ENCODE data around the gene HOXB7. TPM values are rescaled to one million over a fixed set of nuclear protein-coding genes. Genes with fewer than 3 reads are reported as not detected.

HOXB7 gene
- total and polyA plus RNA-seq, 2 donors = 0.09 to 1.0 TPM

GRCh38 chr17:48625495-48626244 is 14.9 kb upstream of the HOXB7 start:
- H3K36me3 ChIP-seq (ENCODE audit: control insufficient read depth in 2 of 2, insufficient read depth in 2 of 2, low read length in 1 of 2) = no peaks in the 10 kb centered on the region
- no peak for DNase-seq (ENCODE audit: low read depth in 6 of 9, low spot score in 9 of 9)
- H3K27me3 ChIP-seq (ENCODE audit: control insufficient read depth in 2 of 2, insufficient read depth in 1 of 2, low read length in 1 of 2) = peaks cover 82 to 100% of the 10 kb centered on the region in 2 donors
- H3K27ac ChIP-seq (ENCODE audit: low read depth in 1 of 2, low read length in 1 of 2) = no peak overlapping the region
- peak overlapping the region in 1 of 2 donors; percentile 22 for H3K4me3 ChIP-seq (ENCODE audit: low read length in 2 of 2)
- WGBS = under 1% methylated on average over 69 of the region's 69 CpGs
- H3K9me3 ChIP-seq (ENCODE audit: control insufficient read depth in 2 of 2, insufficient read depth in 1 of 2, low read length in 1 of 2) = peaks cover 0 to 9% of the 10 kb centered on the region in 2 donors
- H3K4me1 ChIP-seq (ENCODE audit: control insufficient read depth in 2 of 2, insufficient read depth in 2 of 2, low read length in 2 of 2) = peaks cover 0 to 11% of the 10 kb centered on the region in 2 donors

- no peak for DNase-seq (ENCODE audit: low read depth in 6 of 9, low spot score in 9 of 9)
- 2% methylated on average over 66 of the region's 66 CpGs for WGBS
- no peaks in the 10 kb centered on the region for H3K36me3 ChIP-seq (ENCODE audit: control insufficient read depth in 2 of 2, insufficient read depth in 2 of 2, low read length in 1 of 2)
- H3K27ac ChIP-seq (ENCODE audit: low read depth in 1 of 2, low read length in 1 of 2) = no peak overlapping the region
- H3K27me3 ChIP-seq (ENCODE audit: control insufficient read depth in 2 of 2, insufficient read depth in 1 of 2, low read length in 1 of 2) = peaks cover 82 to 100% of the 10 kb centered on the region in 2 donors
- peaks cover 0 to 11% of the 10 kb centered on the region in 2 donors for H3K4me1 ChIP-seq (ENCODE audit: control insufficient read depth in 2 of 2, insufficient read depth in 2 of 2, low read length in 2 of 2)
- peaks cover 0 to 14% of the 10 kb centered on the region in 2 donors for H3K9me3 ChIP-seq (ENCODE audit: control insufficient read depth in 2 of 2, insufficient read depth in 1 of 2, low read length in 1 of 2)
- H3K4me3 ChIP-seq (ENCODE audit: low read length in 2 of 2) = peak overlapping the region in 1 of 2 donors; percentile 13
Observed at GRCh38 chr17:48624544-48625494, 14.0 kb upstream of the HOXB7 start.

GRCh38 chr17:48624118-48624517 is 13.3 kb upstream of the HOXB7 start:
- peaks cover 0 to 17% of the 10 kb centered on the region in 2 donors for H3K9me3 ChIP-seq (ENCODE audit: control insufficient read depth in 2 of 2, insufficient read depth in 1 of 2, low read length in 1 of 2)
- no peak for DNase-seq (ENCODE audit: low read depth in 6 of 9, low spot score in 9 of 9)
- peaks cover 0 to 15% of the 10 kb centered on the region in 2 donors for H3K4me1 ChIP-seq (ENCODE audit: control insufficient read depth in 2 of 2, insufficient read depth in 2 of 2, low read length in 2 of 2)
- H3K4me3 ChIP-seq (ENCODE audit: low read length in 2 of 2) = no peak overlapping the region
- H3K27me3 ChIP-seq (ENCODE audit: control insufficient read depth in 2 of 2, insufficient read depth in 1 of 2, low read length in 1 of 2) = peaks cover 86 to 100% of the 10 kb centered on the region in 2 donors
- H3K27ac ChIP-seq (ENCODE audit: low read depth in 1 of 2, low read length in 1 of 2) = no peak overlapping the region
- H3K36me3 ChIP-seq (ENCODE audit: control insufficient read depth in 2 of 2, insufficient read depth in 2 of 2, low read length in 1 of 2) = no peaks in the 10 kb centered on the region
- 71% methylated on average over 5 of the region's 5 CpGs for WGBS

- H3K4me3 ChIP-seq (ENCODE audit: low read length in 2 of 2) = no peak overlapping the region
- 80% methylated on average over 4 of the region's 4 CpGs for WGBS
- no peak for DNase-seq (ENCODE audit: low read depth in 6 of 9, low spot score in 9 of 9)
- H3K4me1 ChIP-seq (ENCODE audit: control insufficient read depth in 2 of 2, insufficient read depth in 2 of 2, low read length in 2 of 2) = peaks cover 0 to 20% of the 10 kb centered on the region in 2 donors
- H3K27ac ChIP-seq (ENCODE audit: low read depth in 1 of 2, low read length in 1 of 2) = no peak overlapping the region
- peaks cover 91 to 100% of the 10 kb centered on the region in 2 donors for H3K27me3 ChIP-seq (ENCODE audit: control insufficient read depth in 2 of 2, insufficient read depth in 1 of 2, low read length in 1 of 2)
- peaks cover 0 to 17% of the 10 kb centered on the region in 2 donors for H3K9me3 ChIP-seq (ENCODE audit: control insufficient read depth in 2 of 2, insufficient read depth in 1 of 2, low read length in 1 of 2)
- no peaks in the 10 kb centered on the region for H3K36me3 ChIP-seq (ENCODE audit: control insufficient read depth in 2 of 2, insufficient read depth in 2 of 2, low read length in 1 of 2)
Observed at GRCh38 chr17:48623583-48623982, 12.8 kb upstream of the HOXB7 start.

- peaks cover 0 to 21% of the 10 kb centered on the region in 2 donors for H3K9me3 ChIP-seq (ENCODE audit: control insufficient read depth in 2 of 2, insufficient read depth in 1 of 2, low read length in 1 of 2)
- DNase-seq (ENCODE audit: low read depth in 6 of 9, low spot score in 9 of 9) = no peak
- H3K27ac ChIP-seq (ENCODE audit: low read depth in 1 of 2, low read length in 1 of 2) = no peak overlapping the region
- H3K4me3 ChIP-seq (ENCODE audit: low read length in 2 of 2) = no peak overlapping the region
- no peaks in the 10 kb centered on the region for H3K36me3 ChIP-seq (ENCODE audit: control insufficient read depth in 2 of 2, insufficient read depth in 2 of 2, low read length in 1 of 2)
- peaks cover 0 to 22% of the 10 kb centered on the region in 2 donors for H3K4me1 ChIP-seq (ENCODE audit: control insufficient read depth in 2 of 2, insufficient read depth in 2 of 2, low read length in 2 of 2)
- 89% methylated on average over 11 of the region's 11 CpGs for WGBS
- H3K27me3 ChIP-seq (ENCODE audit: control insufficient read depth in 2 of 2, insufficient read depth in 1 of 2, low read length in 1 of 2) = peaks cover 93 to 100% of the 10 kb centered on the region in 2 donors
Observed at GRCh38 chr17:48622857-48623256, 12.0 kb upstream of the HOXB7 start.

- no peak for DNase-seq (ENCODE audit: low read depth in 6 of 9, low spot score in 9 of 9)
- WGBS = 84% methylated on average over 41 of the region's 41 CpGs
- no peak overlapping the region for H3K27ac ChIP-seq (ENCODE audit: low read depth in 1 of 2, low read length in 1 of 2)
Observed at GRCh38 chr17:48621410-48622392, 10.9 kb upstream of the HOXB7 start.

GRCh38 chr17:48620461-48621139 is 9.8 kb upstream of the HOXB7 start:
- peaks cover 93 to 100% of the 10 kb centered on the region in 2 donors for H3K27me3 ChIP-seq (ENCODE audit: control insufficient read depth in 2 of 2, insufficient read depth in 1 of 2, low read length in 1 of 2)
- WGBS = 89% methylated on average over 6 of the region's 6 CpGs
- no peak overlapping the region for H3K4me3 ChIP-seq (ENCODE audit: low read length in 2 of 2)
- no peak overlapping the region for H3K27ac ChIP-seq (ENCODE audit: low read depth in 1 of 2, low read length in 1 of 2)
- peaks cover 0 to 29% of the 10 kb centered on the region in 2 donors for H3K9me3 ChIP-seq (ENCODE audit: control insufficient read depth in 2 of 2, insufficient read depth in 1 of 2, low read length in 1 of 2)
- no peak for DNase-seq (ENCODE audit: low read depth in 6 of 9, low spot score in 9 of 9)
- H3K4me1 ChIP-seq (ENCODE audit: control insufficient read depth in 2 of 2, insufficient read depth in 2 of 2, low read length in 2 of 2) = peaks cover 0 to 22% of the 10 kb centered on the region in 2 donors
- no peaks in the 10 kb centered on the region for H3K36me3 ChIP-seq (ENCODE audit: control insufficient read depth in 2 of 2, insufficient read depth in 2 of 2, low read length in 1 of 2)

More at GRCh38 chr17:48621410-48622392, 10.9 kb upstream of the HOXB7 start:
- H3K4me1 ChIP-seq (ENCODE audit: control insufficient read depth in 2 of 2, insufficient read depth in 2 of 2, low read length in 2 of 2) = peaks cover 0 to 22% of the 10 kb centered on the region in 2 donors
- H3K4me3 ChIP-seq (ENCODE audit: low read length in 2 of 2) = no peak overlapping the region
- H3K36me3 ChIP-seq (ENCODE audit: control insufficient read depth in 2 of 2, insufficient read depth in 2 of 2, low read length in 1 of 2) = no peaks in the 10 kb centered on the region
- peaks cover 94 to 100% of the 10 kb centered on the region in 2 donors for H3K27me3 ChIP-seq (ENCODE audit: control insufficient read depth in 2 of 2, insufficient read depth in 1 of 2, low read length in 1 of 2)
- H3K9me3 ChIP-seq (ENCODE audit: control insufficient read depth in 2 of 2, insufficient read depth in 1 of 2, low read length in 1 of 2) = peaks cover 0 to 29% of the 10 kb centered on the region in 2 donors
